Measurements from ENCODE around the gene CDKL1.
A peak's percentile ranks its signal among the peaks of the same experiment; 100 is the strongest.
"Not testable (repeated sequence)": the region's sequence is repeated elsewhere in the genome, so short reads cannot be mapped to it uniquely, and the experiment has no call there.

CDKL1 gene

GRCh38 chr14:50321009-50321660, 75.5 kb downstream of the CDKL1 start:
- peak; percentile 14 to 44 for DNase-seq

GRCh38 chr14:50320283-50320682, 76.4 kb downstream of the CDKL1 start:
- no peak for DNase-seq

- no peak for DNase-seq
Observed at GRCh38 chr14:50319721-50320120, 77.0 kb downstream of the CDKL1 start.

- DNase-seq = no peak
Observed at GRCh38 chr14:50319293-50319692, 77.4 kb downstream of the CDKL1 start.

- DNase-seq = no peak
Observed at GRCh38 chr14:50318031-50318626, 78.6 kb downstream of the CDKL1 start.

- not testable (repeated sequence) for DNase-seq
Observed at GRCh38 chr14:50314098-50314497, 82.6 kb downstream of the CDKL1 start.

- no peak for DNase-seq
Observed at GRCh38 chr14:50312734-50313054, 84.0 kb downstream of the CDKL1 start.

- peak; percentile 94 to 95 for DNase-seq
Observed at GRCh38 chr14:50311972-50312733, 84.5 kb downstream of the CDKL1 start, which contains the start of the genes DMAC2L and L2HGDH. DMAC2L (plus strand) TSS chr14:50312324; CDS start chr14:50321488, 9,164 bp downstream. L2HGDH (minus strand) TSS chr14:50312229; CDS start chr14:50312150, 79 bp downstream.

- no peak for DNase-seq
Observed at GRCh38 chr14:50311337-50311971, 85.2 kb downstream of the CDKL1 start.

- DNase-seq = no peak
Observed at GRCh38 chr14:50310445-50310844, 86.2 kb downstream of the CDKL1 start.

- DNase-seq = no peak
Observed at GRCh38 chr14:50308363-50308915, 88.2 kb downstream of the CDKL1 start.

GRCh38 chr14:50303744-50304471, 92.8 kb downstream of the CDKL1 start:
- no peak for DNase-seq

- DNase-seq = no peak
Observed at GRCh38 chr14:50301914-50302313, 94.8 kb downstream of the CDKL1 start.

- no peak for DNase-seq
Observed at GRCh38 chr14:50299585-50299984, 97.1 kb downstream of the CDKL1 start.

- DNase-seq = no peak
Observed at GRCh38 chr14:50290306-50290705, 106.4 kb downstream of the CDKL1 start.

GRCh38 chr14:50288146-50288545, 108.5 kb downstream of the CDKL1 start:
- DNase-seq = no peak

- DNase-seq = no peak
Observed at GRCh38 chr14:50285861-50286260, 110.8 kb downstream of the CDKL1 start.

Measured in NCI-H1930 (cell line).